Measurements from ENCODE around the gene ISYNA1.

Gene ISYNA1

DNA sequence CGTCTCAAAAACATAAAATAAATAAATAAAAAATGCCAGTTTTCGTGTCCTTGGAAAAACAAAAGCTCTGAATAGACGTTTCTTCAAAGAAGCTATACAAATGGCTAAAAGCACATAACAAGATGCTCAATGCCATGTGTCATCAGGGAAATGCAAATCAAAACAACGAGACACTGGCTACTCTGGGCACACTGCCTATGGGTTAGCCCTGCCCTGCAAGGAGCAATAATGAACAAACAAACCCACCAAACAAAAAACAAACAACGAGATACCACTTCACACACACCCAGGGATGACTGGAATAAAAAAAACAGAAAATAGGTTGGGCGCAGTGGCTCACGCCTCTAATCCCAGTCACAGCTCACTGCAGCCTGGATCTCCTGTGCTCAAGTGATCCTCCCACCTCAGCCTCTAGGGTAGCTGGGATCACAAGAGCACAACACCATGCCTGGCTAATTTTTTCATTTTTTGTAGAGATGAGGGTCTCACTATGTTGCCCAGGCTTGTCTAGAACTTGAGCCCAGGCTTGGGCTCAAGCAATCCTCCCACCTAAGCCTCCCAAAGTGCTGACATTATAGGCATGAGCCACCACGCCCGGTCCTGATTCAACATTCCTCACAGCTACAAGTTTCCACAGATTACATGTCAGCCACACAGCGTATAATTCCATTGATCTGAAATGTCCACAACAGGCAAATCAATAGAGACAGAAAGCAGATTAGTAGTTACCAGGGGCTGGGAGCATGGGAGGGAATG lies 15.5 kb upstream of the ISYNA1 start:
- peaks cover 45% of the 10 kb centered on the region in 2 experiments for H3K36me3 ChIP-seq (ENCODE audit: control insufficient read depth in 1 of 2, insufficient read depth in 2 of 2, low read length in 2 of 2)
- H2BK5ac ChIP-seq (ENCODE audit: low read depth, low read length, poor library complexity) = no peak overlapping the region
- no peak overlapping the region for H3K27ac ChIP-seq (ENCODE audit: low read depth, low read length)
- no peak overlapping the region for H3K4me2 ChIP-seq (ENCODE audit: low read length)
- no peak overlapping the region for H2BK120ac ChIP-seq (ENCODE audit: insufficient read depth, low read length, poor library complexity)
- H4K8ac ChIP-seq (ENCODE audit: low read depth, low read length) = no peak overlapping the region
- no peak overlapping the region for H2AK5ac ChIP-seq (ENCODE audit: low read length)
- no peak for DNase-seq
- peaks cover 17 to 23% of the 10 kb centered on the region in 2 experiments for H3K4me1 ChIP-seq (ENCODE audit: control insufficient read depth in 1 of 2, insufficient read depth in 2 of 2, low read length in 2 of 2)
- no peak overlapping the region for H3K9ac ChIP-seq (ENCODE audit: low read length)
- no peaks in the 10 kb centered on the region for H3K9me3 ChIP-seq (ENCODE audit: insufficient read depth, low read depth, low read length)
- H3K23ac ChIP-seq (ENCODE audit: low read length) = no peak overlapping the region
- H2BK12ac ChIP-seq (ENCODE audit: low read length) = no peak overlapping the region
- no peak overlapping the region for H4K91ac ChIP-seq (ENCODE audit: low read depth, low read length)
- WGBS (ENCODE audit: extremely low coverage, insufficient coverage, insufficient read length) = no CpG with 5 or more reads among the region's 10 CpGs
- H3K18ac ChIP-seq (ENCODE audit: low read length) = no peak overlapping the region
- H3K14ac ChIP-seq (ENCODE audit: low read length) = no peak overlapping the region
- H3K79me2 ChIP-seq (ENCODE audit: control insufficient read depth, insufficient read depth, low read length, poor library complexity) = no peaks in the 10 kb centered on the region
- no peak overlapping the region for H3K4ac ChIP-seq (ENCODE audit: low read depth, low read length)
- H3K4me3 ChIP-seq (ENCODE audit: low read depth, low read length) = no peak overlapping the region
- no peak overlapping the region for H2AFZ ChIP-seq (ENCODE audit: insufficient read depth, low read length, poor library complexity)
- H3K79me1 ChIP-seq (ENCODE audit: low read length) = no peaks in the 10 kb centered on the region
- no peaks in the 10 kb centered on the region for H3K27me3 ChIP-seq (ENCODE audit: insufficient read depth, low read length)
- no peak overlapping the region for H4K12ac ChIP-seq (ENCODE audit: low read depth, low read length)

DNA sequence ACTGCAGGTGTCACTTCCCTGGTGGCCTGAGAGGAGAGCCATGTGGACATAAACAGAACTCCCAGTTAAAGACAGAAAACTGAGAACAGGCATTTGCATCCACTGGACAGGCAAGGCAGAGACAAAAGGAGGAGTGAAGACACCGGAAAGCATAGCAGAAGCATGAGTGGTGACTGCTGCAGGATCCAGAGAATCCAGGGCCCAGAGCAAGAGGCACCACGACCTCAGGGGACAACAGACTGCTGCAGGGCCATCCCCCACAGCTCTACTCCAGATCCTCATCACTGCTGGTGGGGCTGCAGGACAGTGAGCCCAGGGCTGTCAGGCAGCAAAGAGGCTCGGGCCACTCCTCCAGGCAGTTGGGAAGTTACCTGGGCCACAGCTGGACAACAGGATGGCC lies 14.5 kb upstream of the ISYNA1 start:
- Histone ChIP-seq H2AK5ac (ENCODE audit: low read length) (no peak overlapping the region), H2AFZ (ENCODE audit: insufficient read depth, low read length, poor library complexity) (no peak overlapping the region), H3K14ac (ENCODE audit: low read length) (no peak overlapping the region), H2BK120ac (ENCODE audit: insufficient read depth, low read length, poor library complexity) (no peak overlapping the region), H3K9ac (ENCODE audit: low read length) (no peak overlapping the region), H3K27me3 (ENCODE audit: insufficient read depth, low read length) (no peaks in the 10 kb centered on the region), H2BK12ac (ENCODE audit: low read length) (no peak overlapping the region), H3K79me2 (ENCODE audit: control insufficient read depth, insufficient read depth, low read length, poor library complexity) (peaks cover under 1% of the 10 kb centered on the region), H3K4ac (ENCODE audit: low read depth, low read length) (no peak overlapping the region), H3K36me3 (ENCODE audit: control insufficient read depth in 1 of 2, insufficient read depth in 2 of 2, low read length in 2 of 2) (peaks cover 42 to 43% of the 10 kb centered on the region in 2 experiments), H3K4me2 (ENCODE audit: low read length) (no peak overlapping the region), H2BK5ac (ENCODE audit: low read depth, low read length, poor library complexity) (no peak overlapping the region), H4K12ac (ENCODE audit: low read depth, low read length) (no peak overlapping the region), H3K4me1 (ENCODE audit: control insufficient read depth in 1 of 2, insufficient read depth in 2 of 2, low read length in 2 of 2) (peaks cover 13 to 17% of the 10 kb centered on the region in 2 experiments), H3K4me3 (ENCODE audit: low read depth, low read length) (no peak overlapping the region), H4K8ac (ENCODE audit: low read depth, low read length) (no peak overlapping the region), H3K9me3 (ENCODE audit: insufficient read depth, low read depth, low read length) (peaks cover 2% of the 10 kb centered on the region), H3K23ac (ENCODE audit: low read length) (no peak overlapping the region), H3K79me1 (ENCODE audit: low read length) (peaks cover 1% of the 10 kb centered on the region), H3K27ac (ENCODE audit: low read depth, low read length) (peak overlapping the region; percentile 38), H3K18ac (ENCODE audit: low read length) (no peak overlapping the region), H4K91ac (ENCODE audit: low read depth, low read length) (no peak overlapping the region)
- DNase-seq = peak; percentile 47 to 62
- WGBS (ENCODE audit: extremely low coverage, insufficient coverage, insufficient read length) = no CpG with 5 or more reads among the region's 3 CpGs

DNA sequence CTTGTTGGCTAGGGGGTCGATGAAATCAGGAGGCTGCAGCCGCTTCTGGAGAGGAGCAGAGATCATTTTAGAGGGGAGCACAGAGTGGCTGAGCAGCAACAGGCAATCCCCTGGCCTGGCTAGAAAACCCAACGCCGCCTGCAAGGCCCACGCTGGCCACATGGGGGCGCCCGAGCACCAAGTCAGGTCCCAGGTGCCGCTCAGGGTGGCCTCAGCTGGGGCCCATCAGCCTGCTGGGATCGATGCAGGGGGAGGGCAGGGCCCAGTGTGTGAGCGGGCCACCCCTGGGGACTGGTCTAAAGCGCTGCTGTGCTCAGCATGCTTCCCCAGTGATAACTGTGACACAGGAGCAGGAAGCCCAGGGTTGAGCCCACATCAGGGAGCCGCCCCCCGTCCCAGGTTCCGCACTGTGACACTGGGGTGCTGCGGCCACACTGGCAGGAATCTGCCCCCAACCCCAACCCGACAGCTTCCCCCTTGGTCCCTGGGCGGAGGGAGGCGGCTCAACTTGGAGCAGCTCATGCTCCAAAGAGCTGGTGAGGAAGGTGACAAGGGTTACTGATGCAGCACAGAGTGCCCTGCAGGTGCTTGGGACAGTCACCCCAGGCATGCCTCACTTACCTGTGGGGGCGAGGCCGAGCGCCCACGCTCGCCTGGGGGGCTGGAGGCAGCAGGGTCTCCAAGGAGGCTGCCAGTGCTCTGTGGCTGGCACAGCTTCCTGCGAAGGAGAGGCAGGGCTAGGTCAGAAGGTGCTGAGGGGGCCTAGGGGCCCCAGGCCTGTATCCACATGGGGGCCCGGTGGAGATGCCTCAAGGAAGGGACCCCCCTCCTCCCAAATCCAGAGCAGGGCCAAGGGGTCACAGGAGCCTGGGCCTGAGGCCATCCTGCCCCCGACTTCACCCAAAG lies 13.3 kb upstream of the ISYNA1 start:
- no peak overlapping the region for H3K27ac ChIP-seq (ENCODE audit: low read depth, low read length)
- H3K79me1 ChIP-seq (ENCODE audit: low read length) = peaks cover 9% of the 10 kb centered on the region
- no peak overlapping the region for H3K23ac ChIP-seq (ENCODE audit: low read length)
- H3K18ac ChIP-seq (ENCODE audit: low read length) = peak overlapping the region; percentile 34
- peak overlapping the region; percentile 16 for H3K4ac ChIP-seq (ENCODE audit: low read depth, low read length)
- peaks cover 25 to 29% of the 10 kb centered on the region in 2 experiments for H3K4me1 ChIP-seq (ENCODE audit: control insufficient read depth in 1 of 2, insufficient read depth in 2 of 2, low read length in 2 of 2)
- H3K27me3 ChIP-seq (ENCODE audit: insufficient read depth, low read length) = no peaks in the 10 kb centered on the region
- no peak overlapping the region for H2AFZ ChIP-seq (ENCODE audit: insufficient read depth, low read length, poor library complexity)
- peak overlapping the region; percentile 50 for H4K91ac ChIP-seq (ENCODE audit: low read depth, low read length)
- H2BK120ac ChIP-seq (ENCODE audit: insufficient read depth, low read length, poor library complexity) = no peak overlapping the region
- DNase-seq = peak; percentile 81 to 92
- H3K9me3 ChIP-seq (ENCODE audit: insufficient read depth, low read depth, low read length) = peaks cover 5% of the 10 kb centered on the region
- peak overlapping the region; percentile 8 for H3K14ac ChIP-seq (ENCODE audit: low read length)
- peaks cover 3% of the 10 kb centered on the region for H3K79me2 ChIP-seq (ENCODE audit: control insufficient read depth, insufficient read depth, low read length, poor library complexity)
- H3K9ac ChIP-seq (ENCODE audit: low read length) = no peak overlapping the region
- H3K4me3 ChIP-seq (ENCODE audit: low read depth, low read length) = no peak overlapping the region
- peak overlapping the region; percentile 46 for H2BK12ac ChIP-seq (ENCODE audit: low read length)
- no CpG with 5 or more reads among the region's 26 CpGs for WGBS (ENCODE audit: extremely low coverage, insufficient coverage, insufficient read length)
- peaks cover 37 to 38% of the 10 kb centered on the region in 2 experiments for H3K36me3 ChIP-seq (ENCODE audit: control insufficient read depth in 1 of 2, insufficient read depth in 2 of 2, low read length in 2 of 2)
- H3K4me2 ChIP-seq (ENCODE audit: low read length) = no peak overlapping the region
- H4K12ac ChIP-seq (ENCODE audit: low read depth, low read length) = peak overlapping the region; percentile 3
- H2AK5ac ChIP-seq (ENCODE audit: low read length) = peak overlapping the region; percentile 37
- H2BK5ac ChIP-seq (ENCODE audit: low read depth, low read length, poor library complexity) = no peak overlapping the region
- no peak overlapping the region for H4K8ac ChIP-seq (ENCODE audit: low read depth, low read length)

GRCh38 chr19:18450021-18450930 lies 12.3 kb upstream of the ISYNA1 start:
- H3K18ac ChIP-seq (ENCODE audit: low read length) = no peak overlapping the region
- H3K79me2 ChIP-seq (ENCODE audit: control insufficient read depth, insufficient read depth, low read length, poor library complexity) = peaks cover 6% of the 10 kb centered on the region
- no CpG with 5 or more reads among the region's 33 CpGs for WGBS (ENCODE audit: extremely low coverage, insufficient coverage, insufficient read length)
- H3K27ac ChIP-seq (ENCODE audit: low read depth, low read length) = no peak overlapping the region
- no peak overlapping the region for H3K4me3 ChIP-seq (ENCODE audit: low read depth, low read length)
- H2BK12ac ChIP-seq (ENCODE audit: low read length) = peak overlapping the region; percentile 46
- no peak overlapping the region for H3K4me2 ChIP-seq (ENCODE audit: low read length)
- no peak overlapping the region for H3K9ac ChIP-seq (ENCODE audit: low read length)
- H3K23ac ChIP-seq (ENCODE audit: low read length) = no peak overlapping the region
- no peak overlapping the region for H2AFZ ChIP-seq (ENCODE audit: insufficient read depth, low read length, poor library complexity)
- peak overlapping the region; percentile 3 for H4K12ac ChIP-seq (ENCODE audit: low read depth, low read length)
- H2BK120ac ChIP-seq (ENCODE audit: insufficient read depth, low read length, poor library complexity) = no peak overlapping the region
- H2BK5ac ChIP-seq (ENCODE audit: low read depth, low read length, poor library complexity) = no peak overlapping the region
- peak overlapping the region; percentile 1 for H2AK5ac ChIP-seq (ENCODE audit: low read length)
- H3K4ac ChIP-seq (ENCODE audit: low read depth, low read length) = peak overlapping the region; percentile 57
- H3K79me1 ChIP-seq (ENCODE audit: low read length) = peaks cover 15% of the 10 kb centered on the region
- no peaks in the 10 kb centered on the region for H3K27me3 ChIP-seq (ENCODE audit: insufficient read depth, low read length)
- H3K14ac ChIP-seq (ENCODE audit: low read length) = no peak overlapping the region
- peak overlapping the region; percentile 50 for H4K91ac ChIP-seq (ENCODE audit: low read depth, low read length)
- peaks cover 32 to 37% of the 10 kb centered on the region in 2 experiments for H3K4me1 ChIP-seq (ENCODE audit: control insufficient read depth in 1 of 2, insufficient read depth in 2 of 2, low read length in 2 of 2)
- no peak for DNase-seq
- peaks cover 42 to 43% of the 10 kb centered on the region in 2 experiments for H3K36me3 ChIP-seq (ENCODE audit: control insufficient read depth in 1 of 2, insufficient read depth in 2 of 2, low read length in 2 of 2)
- peaks cover 5% of the 10 kb centered on the region for H3K9me3 ChIP-seq (ENCODE audit: insufficient read depth, low read depth, low read length)
- no peak overlapping the region for H4K8ac ChIP-seq (ENCODE audit: low read depth, low read length)
